ENCODE results near the gene AUH. TPM values are rescaled to one million over a fixed set of nuclear protein-coding genes. Genes with fewer than 3 reads are reported as not detected.

Gene AUH
- total and polyA plus RNA-seq, 7 donors, result 9.9 to 20.6 (median 14.1) TPM

DNA sequence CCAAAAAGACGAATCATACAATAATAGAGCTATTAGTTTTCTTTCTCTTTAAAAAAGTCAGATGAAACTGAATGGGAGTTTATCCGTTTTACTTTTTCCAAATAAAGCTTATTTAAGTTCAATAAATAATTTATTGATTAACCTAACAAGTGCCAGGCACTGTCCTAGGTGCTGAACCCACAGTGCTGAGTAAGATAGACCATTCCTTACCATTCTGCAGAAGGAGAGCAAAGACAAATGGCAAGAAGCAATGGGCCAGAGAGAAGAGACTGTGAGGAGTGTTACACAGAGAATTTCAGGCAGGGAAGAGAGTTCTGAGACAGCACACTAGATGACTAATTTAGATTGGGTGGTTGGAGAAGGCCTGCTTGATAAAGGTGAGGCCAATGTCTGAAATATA is 127.2 kb downstream of the AUH start:
- no peak for ATAC-seq
- 84 to 94% (median 94%) methylated on average over 2 of the region's 2 CpGs for WGBS, 3 donors
- DNase-seq, result no peak
- Histone ChIP-seq H3K4me3 (no peak overlapping the region), H3K9me3 (no peaks in the 10 kb centered on the region), H3K27me3 (ENCODE audit: insufficient read depth in 3 of 3, low read length in 2 of 3) (no peaks in the 10 kb centered on the region), H3K4me1 (no peaks in the 10 kb centered on the region), H3K27ac (no peak overlapping the region), H3K36me3 (ENCODE audit: insufficient read depth in 1 of 2, low read depth in 1 of 2) (no peaks in the 10 kb centered on the region)
- intact Hi-C loops (cut with DNase I), result no loop called here
- no peak for TF ChIP-seq CTCF (IDR thresholded peaks at IDR 0.05)

GRCh38 chr9:91231619-91232018 is 130.1 kb downstream of the AUH start:
- H3K4me1 ChIP-seq, result no peaks in the 10 kb centered on the region
- H3K27ac ChIP-seq, result no peak overlapping the region
- DNase-seq (no peak), ATAC-seq (no peak)
- no peaks in the 10 kb centered on the region for H3K9me3 ChIP-seq
- H3K27me3 ChIP-seq (ENCODE audit: insufficient read depth in 3 of 3, low read length in 2 of 3), result no peaks in the 10 kb centered on the region
- TF ChIP-seq CTCF (IDR thresholded peaks at IDR 0.05), result no peak
- intact Hi-C loops (cut with DNase I), result no loop called here
- H3K36me3 ChIP-seq (ENCODE audit: insufficient read depth in 1 of 2, low read depth in 1 of 2), result no peaks in the 10 kb centered on the region
- WGBS, 3 donors, result 97 to 99% (median 97%) methylated on average over 2 of the region's 2 CpGs
- no peak overlapping the region for H3K4me3 ChIP-seq

DNA sequence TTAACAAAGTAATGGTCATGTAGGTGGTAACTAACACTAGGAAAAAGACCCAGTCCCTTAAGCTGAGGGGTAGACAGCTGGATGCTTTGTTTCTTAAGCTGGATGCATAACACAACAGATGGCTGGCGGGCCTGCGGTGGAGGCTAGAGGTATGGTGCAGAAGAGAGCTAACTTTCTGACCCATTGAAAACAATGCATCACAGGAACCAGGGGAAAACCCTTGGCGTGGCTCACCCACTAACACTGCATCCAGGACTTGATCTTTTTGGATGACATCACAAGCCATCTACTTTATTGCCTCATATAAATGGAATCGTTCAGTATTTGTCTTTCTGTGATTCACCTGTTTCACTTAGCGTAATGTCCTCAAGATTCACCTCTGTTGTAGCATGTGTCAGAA is 138.7 kb downstream of the AUH start:
- DNase-seq (no peak), ATAC-seq (peak; percentile 31 to 61 (median 44))
- Histone ChIP-seq H3K9me3 (no peaks in the 10 kb centered on the region), H3K27ac (peak overlapping the region; percentile 58), H3K4me1 (peaks cover 13% of the 10 kb centered on the region), H3K4me3 (no peak overlapping the region), H3K36me3 (ENCODE audit: insufficient read depth in 1 of 2, low read depth in 1 of 2) (peaks cover 4 to 21% of the 10 kb centered on the region in 2 donors), H3K27me3 (ENCODE audit: insufficient read depth in 3 of 3, low read length in 2 of 3) (no peaks in the 10 kb centered on the region)
- 80 to 85% (median 82%) methylated on average over 5 of the region's 5 CpGs for WGBS, 3 donors
- TF ChIP-seq CTCF (IDR thresholded peaks at IDR 0.05), result no peak
- intact Hi-C loops (cut with DNase I), result no loop called here

- DNase-seq, result no peak
- Histone ChIP-seq H3K4me3 (no peak overlapping the region), H3K36me3 (ENCODE audit: insufficient read depth in 1 of 2, low read depth in 1 of 2) (peaks cover 4 to 21% of the 10 kb centered on the region in 2 donors), H3K9me3 (no peaks in the 10 kb centered on the region), H3K4me1 (peaks cover 13% of the 10 kb centered on the region), H3K27ac (peak overlapping the region; percentile 58), H3K27me3 (ENCODE audit: insufficient read depth in 3 of 3, low read length in 2 of 3) (no peaks in the 10 kb centered on the region)
- WGBS, 3 donors, result 40 to 58% (median 46%) methylated on average over 6 of the region's 6 CpGs
- intact Hi-C loops (cut with DNase I), result no loop called here
- ATAC-seq, result peak; percentile 80 to 94 (median 88)
- TF ChIP-seq CTCF (IDR thresholded peaks at IDR 0.05), result no peak
Measured at GRCh38 chr9:91222457-91222856, 139.3 kb downstream of the AUH start.

- TF ChIP-seq CTCF (IDR thresholded peaks at IDR 0.05), result no peak
- WGBS, 3 donors, result 77 to 86% (median 80%) methylated on average over 6 of the region's 6 CpGs
- Histone ChIP-seq H3K4me1 (peaks cover 13% of the 10 kb centered on the region), H3K36me3 (ENCODE audit: insufficient read depth in 1 of 2, low read depth in 1 of 2) (peaks cover 4 to 21% of the 10 kb centered on the region in 2 donors), H3K9me3 (no peaks in the 10 kb centered on the region), H3K27ac (peak overlapping the region; percentile 58), H3K27me3 (ENCODE audit: insufficient read depth in 3 of 3, low read length in 2 of 3) (no peaks in the 10 kb centered on the region), H3K4me3 (no peak overlapping the region)
- ATAC-seq (peak in 2 of 4 donors; percentile 49 to 51), DNase-seq (no peak)
- intact Hi-C loops (cut with DNase I), result no loop called here
Measured at GRCh38 chr9:91221332-91221731, 140.4 kb downstream of the AUH start.

Data from psoas muscle (tissue), 8 donors.